SK-N-SH treated with all-trans-retinoic acid at 6 μM for 48 hours (cell line): ENCODE measurements around the gene ANKS1A.

ENCODE experiments used
- ATAC-seq: fragments of 200-7000 bp; cut with Tn5 transposase; 3 replicates; pipeline ENCODE4 v1.9.1; 2020; ENCODE audit warnings: mild to moderate bottlenecking, moderate library complexity
- ARNTL ChIP-seq: fragments of 450-650 bp; formaldehyde crosslinking; IDR thresholded peaks from 2 replicates; pipeline ENCODE4 v1.5.0; 2020; ENCODE audit warnings: low read depth, mild to moderate bottlenecking, moderate library complexity, borderline replicate concordance
- BACH2 ChIP-seq: fragments of 250-450 bp; sonication (Bioruptor Pico); IDR thresholded peaks from 2 replicates; pipeline ENCODE4 v1.9.0; 2021; ENCODE audit warnings: mild to moderate bottlenecking, borderline replicate concordance
- CREB5 ChIP-seq: fragments of 250-450 bp; sonication (Bioruptor Pico); IDR thresholded peaks from 2 replicates; pipeline ENCODE4 v1.5.1; 2020; ENCODE audit warnings: low read depth, mild to moderate bottlenecking, moderate library complexity
- CSDC2 ChIP-seq: fragments of 250-450 bp; sonication (Bioruptor Pico); IDR thresholded peaks from 2 replicates; pipeline ENCODE4 v1.5.0; 2020; ENCODE audit warnings: mild to moderate bottlenecking, moderate library complexity
- CSRNP3 ChIP-seq: fragments of 250-450 bp; sonication (Bioruptor Pico); IDR thresholded peaks from 2 replicates; pipeline ENCODE4 v1.5.1; 2021; ENCODE audit warnings: mild to moderate bottlenecking, moderate library complexity
- ESRRG ChIP-seq: fragments of 250-450 bp; sonication (Bioruptor Pico); IDR thresholded peaks from 2 replicates; pipeline ENCODE4 v1.6.1; 2021; ENCODE audit warnings: mild to moderate bottlenecking
- GLIS3 ChIP-seq: fragments of 250-450 bp; sonication (Bioruptor Pico); IDR thresholded peaks from 2 replicates; pipeline ENCODE4 v1.5.0; 2020; ENCODE audit warnings: mild to moderate bottlenecking, moderate library complexity
- ISL1 ChIP-seq: fragments of 250-450 bp; sonication (Bioruptor Pico); IDR thresholded peaks from 2 replicates; pipeline ENCODE4 v2.1.2; 2022; ENCODE audit warnings: mild to moderate bottlenecking, moderate library complexity
- OSR1 ChIP-seq: fragments of 250-450 bp; sonication (Bioruptor Pico); IDR thresholded peaks from 2 replicates; pipeline ENCODE4 v1.8.0; 2022; ENCODE audit warnings: moderate library complexity, mild to moderate bottlenecking, inconsistent platforms
- PATZ1 ChIP-seq: fragments of 250-450 bp; sonication (Bioruptor Pico); IDR thresholded peaks from 2 replicates; pipeline ENCODE4 v1.8.0; 2020; ENCODE audit warnings: mild to moderate bottlenecking, moderate library complexity, borderline replicate concordance
- POU6F1 ChIP-seq: fragments of 250-450 bp; sonication (Bioruptor Pico); IDR thresholded peaks from 2 replicates; pipeline ENCODE4 v1.8.0; 2021; ENCODE audit warnings: low read depth, mild to moderate bottlenecking, moderate library complexity, borderline replicate concordance
- PPARA ChIP-seq: fragments of 250-450 bp; sonication (Bioruptor Pico); IDR thresholded peaks from 2 replicates; pipeline ENCODE4 v1.5.0; 2020; ENCODE audit warnings: mild to moderate bottlenecking, borderline replicate concordance
- SNAI2 ChIP-seq: fragments of 250-450 bp; sonication (Bioruptor Pico); IDR thresholded peaks from 2 replicates; pipeline ENCODE4 v1.5.0; 2020; ENCODE audit warnings: mild to moderate bottlenecking, moderate library complexity
- TCF4 ChIP-seq: fragments of 250-450 bp; sonication (Bioruptor Pico); IDR thresholded peaks from 2 replicates; pipeline ENCODE4 v1.8.0; 2021; ENCODE audit warnings: mild to moderate bottlenecking, moderate library complexity, borderline replicate concordance
- TOX ChIP-seq: fragments of 250-450 bp; sonication (Bioruptor Pico); IDR thresholded peaks from 2 replicates; pipeline ENCODE4 v1.8.0; 2021; ENCODE audit warnings: mild to moderate bottlenecking, moderate library complexity, borderline replicate concordance
- ZC3H10 ChIP-seq: fragments of 250-450 bp; sonication (Bioruptor Pico); IDR thresholded peaks from 2 replicates; pipeline ENCODE4 v1.5.1; 2021; ENCODE audit warnings: mild to moderate bottlenecking, moderate library complexity
- ZFP3 ChIP-seq: fragments of 250-450 bp; sonication (Bioruptor Pico); IDR thresholded peaks from 2 replicates; pipeline ENCODE4 v1.5.0; 2020; ENCODE audit warnings: mild to moderate bottlenecking, moderate library complexity
- ZFP30 ChIP-seq: fragments of 450-650 bp; formaldehyde crosslinking; IDR thresholded peaks from 2 replicates; pipeline ENCODE4 v1.5.0; 2022; ENCODE audit warnings: mild to moderate bottlenecking, moderate library complexity
- ZNF70 ChIP-seq: fragments of 450-650 bp; formaldehyde crosslinking; IDR thresholded peaks from 2 replicates; pipeline ENCODE4 v1.5.0; 2020; ENCODE audit warnings: mild to moderate bottlenecking, moderate library complexity
- ZNF8 ChIP-seq: fragments of 450-650 bp; formaldehyde crosslinking; IDR thresholded peaks from 2 replicates; pipeline ENCODE4 v1.5.0; 2020; ENCODE audit warnings: mild to moderate bottlenecking, moderate library complexity

The ANKS1A gene

GRCh38 chr6:35015996-35016395 lies 126.9 kb downstream of the ANKS1A start (continued):
- TF ChIP-seq CREB5 (CRISPR knock-in tag), result no peak

GRCh38 chr6:35016502-35017321 lies 127.7 kb downstream of the ANKS1A start:
- ATAC-seq, result peak; percentile 68; the same call in 2 of the 3 replicates
- TF ChIP-seq TCF4 (no peak), ZNF8 (no peak)

GRCh38 chr6:35017411-35018181 lies 128.5 kb downstream of the ANKS1A start:
- ATAC-seq, result no peak
- TF ChIP-seq CSDC2 (CRISPR knock-in tag) (no peak), ZNF8 (no peak), ZC3H10 (CRISPR knock-in tag) (no peak), PATZ1 (CRISPR knock-in tag) (no peak), BACH2 (CRISPR knock-in tag) (no peak), TCF4 (no peak), ZNF70 (CRISPR knock-in tag) (no peak)
- TF ChIP-seq, all 23 proteins: peak for 0

- TF ChIP-seq POU6F1 (CRISPR knock-in tag), result no peak
- no peak for TF ChIP-seq BACH2 (CRISPR knock-in tag)
- TF ChIP-seq TOX (CRISPR knock-in tag), result no peak
- no peak for TF ChIP-seq ARNTL (CRISPR knock-in tag)
- no peak for TF ChIP-seq OSR1 (CRISPR knock-in tag)
- no peak for TF ChIP-seq ESRRG (CRISPR knock-in tag)
- TF ChIP-seq CSRNP3 (CRISPR knock-in tag), result no peak
- no peak for TF ChIP-seq TCF4
- TF ChIP-seq ZC3H10 (CRISPR knock-in tag), result no peak
- no peak for TF ChIP-seq ZFP3 (CRISPR knock-in tag)
- TF ChIP-seq CREB5 (CRISPR knock-in tag), result no peak
- TF ChIP-seq SNAI2 (CRISPR knock-in tag), result no peak
- no peak for TF ChIP-seq GLIS3
- no peak for TF ChIP-seq ZFP30 (CRISPR knock-in tag)
- TF ChIP-seq ZNF70 (CRISPR knock-in tag), result no peak
- TF ChIP-seq CSDC2 (CRISPR knock-in tag), result no peak
- no peak for TF ChIP-seq PPARA
- TF ChIP-seq ISL1 (CRISPR knock-in tag), result no peak
- TF ChIP-seq PATZ1 (CRISPR knock-in tag), result no peak
- no peak for ATAC-seq
Measured at GRCh38 chr6:35018182-35018519, 129.1 kb downstream of the ANKS1A start.
